ENCODE results near the gene SPATA21.
"Not testable (repeated sequence)": the region's sequence is repeated elsewhere in the genome, so short reads cannot be mapped to it uniquely, and the experiment has no call there.

- TF ChIP-seq POLR2AphosphoS5 (IDR thresholded peaks at IDR 0.05; ENCODE audit: low read depth, low read length); TAF1 (IDR thresholded peaks at IDR 0.05; ENCODE audit: borderline replicate concordance, low read depth, low read length): not testable (repeated sequence)
Measured at GRCh38 chr1:16487011-16487410, 49.8 kb upstream of the SPATA21 start.
